Amygdala (tissue), 56 donors: ENCODE data around the gene COMTD1.

ENCODE experiments used
- DNase-seq, 56 donors: peaks; one replicate each; lab custom pipeline; 2025; lab: John Stamatoyannopoulos, UW

The COMTD1 gene

DNA sequence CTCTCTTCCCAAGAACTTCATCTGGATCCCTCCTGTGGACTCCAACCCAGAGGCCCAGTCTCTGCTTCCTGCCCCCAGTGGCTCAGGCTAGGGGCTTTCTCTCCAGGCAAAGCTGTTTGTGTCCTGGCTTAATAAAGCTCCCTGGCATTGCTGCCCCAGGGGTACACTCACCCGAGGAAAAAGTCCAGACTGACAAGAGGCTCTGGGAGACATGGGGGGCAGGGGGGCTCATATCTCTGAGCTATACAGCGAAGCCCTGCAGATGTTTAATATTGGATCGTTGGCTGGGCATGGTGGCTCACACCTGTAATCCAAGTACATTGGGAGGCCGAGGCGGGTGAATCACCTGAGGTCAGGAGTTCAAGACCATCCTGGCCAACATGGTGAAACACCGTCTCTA lies 10.7 kb upstream of the COMTD1 start:
- DNase-seq, result no peak

DNA sequence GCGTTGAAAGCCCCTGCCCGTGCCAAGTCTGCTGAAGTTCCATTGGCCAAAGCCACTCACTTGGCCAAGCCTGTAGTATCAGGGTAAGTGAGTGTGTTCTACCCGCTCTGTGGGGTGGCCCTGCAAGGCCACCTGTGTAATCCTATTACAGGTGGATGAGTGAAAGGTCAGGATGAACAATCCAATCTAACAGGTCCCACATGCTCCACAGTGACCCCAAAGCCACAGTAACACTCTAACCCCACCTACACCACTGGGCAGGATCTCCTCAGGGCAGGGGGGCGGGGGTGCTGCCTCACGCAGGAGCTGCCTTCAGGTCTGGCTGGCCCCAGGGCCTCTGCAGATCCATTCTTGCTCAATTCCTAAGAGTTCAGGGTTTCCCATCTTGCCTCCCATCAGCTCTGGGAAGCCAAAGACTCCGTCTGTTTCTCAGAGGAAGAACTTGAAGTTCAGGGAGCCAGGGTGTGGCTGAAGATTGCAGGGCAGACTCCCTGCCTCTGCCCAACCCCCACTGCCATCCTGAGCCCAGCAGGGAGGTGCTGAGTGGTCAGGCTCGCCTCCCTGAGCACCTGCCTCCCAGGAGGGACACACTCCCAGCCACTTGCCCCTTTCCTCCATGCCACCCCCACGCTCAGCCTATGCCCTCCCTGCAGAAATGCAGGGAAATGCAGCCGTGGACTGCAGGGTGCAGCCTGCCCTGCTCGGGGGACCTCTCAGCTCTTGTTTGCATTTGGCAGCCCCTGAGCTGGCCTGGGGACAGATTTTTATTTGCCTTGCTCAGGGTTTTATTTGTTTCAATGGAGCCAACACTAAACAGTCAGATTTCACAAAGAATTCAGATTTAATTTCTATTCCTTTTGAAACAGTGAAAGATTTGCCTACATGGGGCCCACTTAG lies 9.8 kb upstream of the COMTD1 start:
- no peak for DNase-seq

- DNase-seq, result no peak
These were observed 9.0 kb upstream of the COMTD1 start for GRCh38 chr10:75244487-75245353.

DNA sequence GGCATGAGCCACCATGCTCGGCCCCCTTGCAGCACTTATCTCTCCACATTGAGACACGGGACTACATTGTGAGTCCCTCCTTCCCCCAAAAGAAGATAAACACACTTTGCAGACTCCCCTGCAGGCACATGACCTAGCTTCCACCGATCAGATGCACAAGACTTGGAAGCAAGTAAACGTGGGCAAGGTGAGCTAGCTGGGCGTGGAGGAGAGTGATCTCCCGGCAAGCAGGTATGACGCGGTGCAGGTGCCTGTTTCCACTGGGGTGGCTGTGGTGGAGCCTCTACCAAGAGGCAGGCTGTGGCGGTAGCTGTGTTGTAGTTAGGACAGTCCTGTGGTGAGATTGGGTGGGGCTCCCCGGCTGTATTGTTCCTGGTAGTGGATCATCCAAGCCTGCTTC lies 7.7 kb upstream of the COMTD1 start:
- DNase-seq, result no peak

DNA sequence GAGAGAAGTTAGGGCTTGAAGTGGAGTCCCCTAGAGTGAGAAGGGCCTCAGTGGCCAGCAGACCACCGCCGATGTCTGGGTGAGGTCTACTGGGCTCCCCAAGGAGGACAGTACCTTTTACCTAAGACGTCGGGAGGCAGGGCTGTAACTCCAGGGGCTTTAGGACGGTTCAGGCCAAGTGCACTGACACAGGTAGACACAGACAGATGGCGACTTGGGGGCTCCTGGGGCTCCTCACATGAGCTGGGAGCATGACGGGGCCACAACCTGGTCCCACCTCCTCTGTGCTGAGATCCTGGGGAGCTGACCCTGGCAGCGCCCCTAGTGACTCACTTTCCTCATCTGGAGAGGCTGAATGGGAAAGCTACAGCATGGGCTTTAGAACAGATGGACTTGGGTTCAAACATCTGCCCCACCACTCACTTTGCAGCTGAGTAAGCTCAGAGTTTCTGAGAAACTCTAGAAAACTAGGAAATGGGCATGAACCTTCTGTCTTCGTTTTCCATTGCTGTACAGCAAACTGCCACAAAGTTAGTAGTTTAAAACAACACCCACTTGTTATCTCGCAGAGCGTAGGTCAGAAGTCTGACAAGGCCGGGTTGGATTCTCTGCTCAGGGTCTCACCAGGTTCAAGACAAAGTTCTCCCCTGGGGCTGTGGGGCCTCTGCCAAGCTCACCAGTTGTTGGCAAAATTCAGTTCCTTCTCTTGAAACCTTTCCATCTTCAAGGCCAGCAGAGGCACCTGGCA lies 4.7 kb upstream of the COMTD1 start:
- no peak for DNase-seq

DNA sequence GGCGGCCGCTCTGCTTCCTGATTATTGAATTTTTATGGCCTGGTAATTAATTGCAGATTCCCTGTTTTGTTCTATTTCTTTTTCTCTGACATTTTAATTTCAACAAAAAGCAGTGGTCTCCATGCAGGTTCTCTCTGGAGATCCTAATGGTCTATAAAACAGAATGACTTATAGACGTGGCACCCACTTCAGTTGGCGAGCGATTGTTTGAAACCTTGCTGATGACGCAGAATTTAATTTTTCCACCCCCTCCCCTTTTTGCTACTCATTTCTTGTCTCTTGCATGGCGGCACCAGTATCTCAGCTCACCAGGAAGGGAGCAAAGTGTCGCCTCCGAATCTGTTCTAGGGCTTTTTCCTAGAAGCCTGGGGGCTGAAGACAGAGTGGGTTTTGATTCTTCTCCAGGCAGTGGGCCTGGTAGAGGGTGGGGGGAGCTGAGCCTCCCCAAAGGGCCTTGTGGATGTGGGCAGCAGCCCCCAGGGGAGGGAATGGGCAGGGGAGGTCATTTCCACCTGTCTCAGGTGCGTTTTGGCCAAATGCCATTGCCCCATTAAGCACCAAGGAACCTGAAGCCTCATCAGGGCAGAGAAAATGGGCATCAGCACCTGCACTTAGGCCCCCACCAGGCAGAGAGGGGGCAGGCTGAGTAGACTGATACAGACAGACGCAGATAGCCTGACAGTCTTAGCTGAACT lies 3.5 kb upstream of the COMTD1 start:
- no peak for DNase-seq

GRCh38 chr10:75238182-75239095 lies 2.7 kb upstream of the COMTD1 start:
- no peak for DNase-seq

DNA sequence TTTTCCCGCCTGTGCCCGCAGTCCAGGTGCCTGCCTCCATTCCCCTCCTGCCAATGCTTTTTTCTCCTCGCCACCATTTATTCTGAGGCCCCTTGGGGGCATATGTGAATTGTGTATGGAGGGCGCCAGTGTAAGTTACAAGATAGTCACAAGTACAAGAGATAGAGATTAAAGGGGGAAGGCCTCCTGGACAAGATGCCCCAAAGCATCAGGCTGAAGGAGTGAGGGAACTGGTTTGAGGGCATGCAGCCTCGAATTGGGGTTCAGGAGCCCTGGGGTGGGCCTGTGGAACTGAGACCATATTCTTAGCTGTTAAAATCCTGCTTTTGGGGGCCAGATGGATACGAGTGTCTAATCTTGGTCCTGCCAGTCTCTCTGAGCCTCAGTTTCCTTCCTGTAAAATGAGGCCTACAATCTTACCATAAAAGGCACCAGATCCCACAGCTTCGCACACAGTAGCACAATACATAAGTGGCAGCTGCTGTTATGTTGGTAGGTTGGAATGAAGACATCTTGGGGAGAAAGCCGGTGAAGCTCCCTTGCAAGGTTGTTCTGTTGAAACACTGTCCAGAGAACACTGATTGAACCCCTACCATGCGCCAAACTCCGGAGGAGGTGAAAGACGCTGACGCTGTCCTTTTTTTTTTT lies 545 bp upstream of the COMTD1 start:
- DNase-seq, result no peak

- peak in 1 of 56 donors; percentile 37 for DNase-seq
These were observed 928 bp downstream of the COMTD1 start for GRCh38 chr10:75234683-75235374.

DNA sequence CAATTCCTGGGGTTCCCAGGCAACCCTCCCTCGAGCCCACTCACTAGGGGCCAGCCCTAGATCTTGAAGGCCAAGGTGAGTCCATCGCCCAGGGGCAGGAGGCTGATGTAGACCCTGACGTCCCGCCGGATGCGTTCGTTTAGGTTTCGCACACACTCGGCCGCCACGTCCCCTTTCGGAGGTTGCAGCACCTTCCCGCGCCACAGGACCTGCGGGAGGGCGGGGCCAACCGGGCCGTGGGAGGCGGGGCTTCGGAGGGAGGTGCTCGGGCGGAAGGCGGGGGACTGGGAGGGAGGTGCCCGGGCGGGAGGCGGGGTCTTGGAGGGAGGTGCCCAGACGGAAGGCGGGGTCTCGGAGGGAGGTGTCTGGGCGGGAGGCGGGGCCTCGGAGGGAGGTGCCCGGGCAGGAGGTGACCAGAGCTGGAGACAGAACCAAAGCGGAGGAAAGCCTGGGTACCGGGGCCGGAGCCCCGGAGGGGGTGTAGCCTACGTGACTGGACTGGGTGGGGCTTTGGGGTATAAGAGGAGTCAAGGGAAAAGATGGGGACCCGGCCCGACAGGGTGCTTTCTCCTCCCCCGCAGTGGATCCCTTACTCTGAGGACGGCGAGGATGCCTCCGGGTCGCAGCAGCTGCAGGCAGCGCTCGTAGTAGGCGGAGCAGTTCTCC lies 1.6 kb downstream of the COMTD1 start:
- peak in 46 of 56 donors; percentile 8 to 80 (median 47) for DNase-seq

- peak in 1 of 56 donors; percentile 40 for DNase-seq
These were observed 2.2 kb downstream of the COMTD1 start for GRCh38 chr10:75233444-75234016.

- DNase-seq, result no peak
These were observed 3.8 kb downstream of the COMTD1 start for GRCh38 chr10:75231672-75232581.

GRCh38 chr10:75230600-75231038 lies 5.1 kb downstream of the COMTD1 start:
- DNase-seq, result peak; percentile 14 to 95 (median 68)

DNA sequence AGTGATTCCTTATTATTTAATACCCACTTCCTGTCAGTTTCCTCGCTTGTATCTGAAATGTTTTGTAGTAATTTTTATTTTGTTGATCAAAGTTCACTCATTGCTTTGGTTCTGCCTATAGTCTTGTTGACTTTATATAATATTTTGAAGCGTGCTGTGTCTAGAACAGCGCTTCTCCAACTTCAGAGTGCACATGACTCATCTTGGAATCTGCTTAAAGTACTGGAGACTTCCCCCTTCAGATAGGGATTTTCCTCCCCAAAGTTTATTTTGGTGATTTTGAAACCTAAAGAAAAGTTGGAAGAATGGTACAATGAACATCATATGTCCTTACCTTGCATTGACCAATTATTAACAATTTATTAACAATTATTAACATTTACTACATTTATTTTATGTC lies 5.8 kb downstream of the COMTD1 start:
- no peak for DNase-seq

DNA sequence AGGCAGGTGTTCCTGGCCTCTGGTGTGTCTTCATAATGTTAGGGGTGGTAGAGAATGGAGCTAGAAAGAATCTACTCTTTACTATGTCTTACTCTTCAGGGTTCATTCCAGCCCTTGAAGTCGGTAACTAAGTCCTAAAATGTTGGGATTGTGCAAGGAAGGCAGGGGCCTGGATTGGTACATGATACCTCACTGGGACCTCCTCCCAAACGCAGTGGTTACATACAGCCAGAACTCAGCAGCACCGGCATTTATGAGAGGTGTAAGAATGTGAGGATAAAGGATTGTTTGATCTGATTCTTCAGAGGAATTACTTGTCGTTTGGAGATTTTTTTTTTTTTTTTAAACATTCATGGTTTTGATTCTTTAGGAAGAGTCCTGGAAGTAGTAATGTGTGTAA lies 6.9 kb downstream of the COMTD1 start:
- DNase-seq, result no peak

- no peak for DNase-seq
These were observed 7.5 kb downstream of the COMTD1 start for GRCh38 chr10:75228278-75228677.
